Breast epithelium (tissue), 4 donors: ENCODE results near the gene HBE1. TPM values are rescaled to one million over a fixed set of nuclear protein-coding genes. Genes with fewer than 3 reads are reported as not detected.

Source experiments
- DNase-seq, 2 donors: peaks; one replicate each; pipeline ENCODE4 v3.0.0-alpha.2; 2019; ENCODE audit warnings: low spot score in 2 of 2
- H3K27ac ChIP-seq, 2 donors: fragments of 200-600 bp; sonication (generic) in 1 of 2; one replicate each; pipeline ENCODE4 v1.5.1; 2016 to 2019; ENCODE audit warnings: mild to moderate bottlenecking in 1 of 2
- H3K27me3 ChIP-seq, 2 donors: fragments of 200-600 bp; sonication (generic) in 1 of 2; one replicate each; pipeline versions ENCODE4 v1.5.1 to v1.6.0; 2017 to 2019; ENCODE audit warnings: control low read depth in 1 of 2, mild to moderate bottlenecking in 1 of 2
- H3K36me3 ChIP-seq: fragments of 200-600 bp; one replicate; pipeline ENCODE4 v1.5.1; 2019
- H3K4me1 ChIP-seq, 2 donors: fragments of 200-600 bp; sonication (generic); one replicate each; pipeline ENCODE4 v1.5.1; 2016 to 2019; ENCODE audit warnings: control low read depth in 1 of 2
- H3K4me3 ChIP-seq, 3 donors: fragments of 200-600 bp; sonication (generic); 1 replicate in 2 of 3; 2 replicates in 1 of 3; pipeline ENCODE4 v1.5.1; 2016 to 2019; ENCODE audit warnings: mild to moderate bottlenecking in 3 of 3, moderate library complexity in 2 of 3
- H3K9me3 ChIP-seq, 2 donors: fragments of 200-600 bp; sonication (generic) in 1 of 2; one replicate each; pipeline ENCODE4 v1.5.1; 2016 to 2019; ENCODE audit warnings: control low read depth in 1 of 2
- CTCF ChIP-seq, 3 donors: fragments of 450-650 bp; IDR thresholded peaks; one replicate each; pipeline ENCODE4 v1.5.1; 2016 to 2017; ENCODE audit warnings: antibody characterized with exemption in 3 of 3, mild to moderate bottlenecking in 3 of 3, moderate library complexity in 3 of 3
- POLR2A ChIP-seq: fragments of 450-650 bp; IDR thresholded peaks from one replicate; pipeline ENCODE4 v1.6.1; 2016; ENCODE audit warnings: antibody characterized with exemption, mild to moderate bottlenecking, moderate library complexity
- POLR2AphosphoS5 ChIP-seq, 3 donors: sonication (generic); formaldehyde crosslinking; IDR thresholded peaks; one replicate each; pipeline ENCODE4 v1.6.1; 2017; ENCODE audit warnings: antibody characterized with exemption in 3 of 3
- intact Hi-C: fragments of 100-400 bp; cut with DNase I; formaldehyde crosslinking; loops from one replicate; pipeline ENCODE4 v1.15.1; 2023; ENCODE audit warnings: low total_unique reads
- total RNA-seq, 3 donors: library from RNA; depleted of rRNA; stranded (reverse); fragments of >200 nt; gene quantifications; one replicate each; pipeline ENCODE4 v1.1.0, GENCODE V29; 2016

The HBE1 gene
- total RNA-seq, 3 donors from 2014 or later, result not detected

- Histone ChIP-seq H3K4me1 (no peaks in the 10 kb centered on the region), H3K9me3 (no peaks in the 10 kb centered on the region), H3K27me3 (no peaks in the 10 kb centered on the region), H3K36me3 (no peaks in the 10 kb centered on the region), H3K4me3 (no peak overlapping the region), H3K27ac (no peak overlapping the region)
- TF ChIP-seq POLR2A (no peak), POLR2AphosphoS5 (IDR thresholded peaks at IDR 0.05) (no peak), CTCF (IDR thresholded peaks at IDR 0.05) (no peak)
- DNase-seq, result no peak
- intact Hi-C loops, result no loop called here
Observed at GRCh38 chr11:5237420-5237819, 32.3 kb downstream of the HBE1 start.

GRCh38 chr11:5235364-5236095 is 34.2 kb downstream of the HBE1 start:
- Histone ChIP-seq H3K9me3 (no peaks in the 10 kb centered on the region), H3K4me1 (no peaks in the 10 kb centered on the region), H3K27me3 (no peaks in the 10 kb centered on the region), H3K36me3 (no peaks in the 10 kb centered on the region), H3K27ac (no peak overlapping the region), H3K4me3 (no peak overlapping the region)
- TF ChIP-seq POLR2AphosphoS5 (IDR thresholded peaks at IDR 0.05) (no peak), CTCF (IDR thresholded peaks at IDR 0.05) (no peak)
- intact Hi-C loops, result no loop called here
- no peak for DNase-seq

- no peaks in the 10 kb centered on the region for H3K4me1 ChIP-seq
- H3K9me3 ChIP-seq, result no peaks in the 10 kb centered on the region
- H3K27ac ChIP-seq, result no peak within 1 kb of the TSS
- TF ChIP-seq CTCF (IDR thresholded peaks at IDR 0.05) (no peak), POLR2AphosphoS5 (IDR thresholded peaks at IDR 0.05) (no peak)
- no peak within 1 kb of the TSS for H3K4me3 ChIP-seq
- intact Hi-C loops, result no loop called here
- no peak for DNase-seq
- no peaks in the 10 kb centered on the region for H3K36me3 ChIP-seq
- no peaks in the 10 kb centered on the region for H3K27me3 ChIP-seq
Observed at GRCh38 chr11:5234381-5234834, 35.3 kb downstream of the HBE1 start, which contains the start of gene HBD. HBD (minus strand) TSS chr11:5234483; CDS start chr11:5234433, 50 bp downstream.

GRCh38 chr11:5233307-5233706 is 36.4 kb downstream of the HBE1 start:
- intact Hi-C loops, result no loop called here
- Histone ChIP-seq H3K27me3 (no peaks in the 10 kb centered on the region), H3K4me3 (no peak overlapping the region), H3K27ac (no peak overlapping the region), H3K9me3 (no peaks in the 10 kb centered on the region), H3K36me3 (no peaks in the 10 kb centered on the region), H3K4me1 (no peaks in the 10 kb centered on the region)
- TF ChIP-seq POLR2A, result no peak
- DNase-seq, result no peak

GRCh38 chr11:5232821-5233220 is 36.9 kb downstream of the HBE1 start:
- Histone ChIP-seq H3K4me3 (no peak overlapping the region), H3K36me3 (no peaks in the 10 kb centered on the region), H3K27ac (no peak overlapping the region), H3K4me1 (no peaks in the 10 kb centered on the region), H3K27me3 (no peaks in the 10 kb centered on the region), H3K9me3 (no peaks in the 10 kb centered on the region)
- intact Hi-C loops, result no loop called here
- DNase-seq, result no peak
- no peak for TF ChIP-seq POLR2A
- TF ChIP-seq POLR2AphosphoS5 (IDR thresholded peaks at IDR 0.05), result no peak
- no peak for TF ChIP-seq CTCF (IDR thresholded peaks at IDR 0.05)
